H9 (cell line): ENCODE measurements around the gene PLA2G2F. TPM values are rescaled to one million over a fixed set of nuclear protein-coding genes. Genes with fewer than 3 reads are reported as not detected.

Experiments used
- DNase-seq: peaks from one replicate; pipeline ENCODE4 v3.0.0-alpha.2; 2017
- H2AFZ ChIP-seq: one replicate; pipeline ENCODE4 v1.6.1; 2013; ENCODE audit warnings: mild to moderate bottlenecking, low read length, control low read depth, moderate library complexity
- H2AK5ac ChIP-seq: 2 replicates; pipeline ENCODE4 v1.6.1; 2013; ENCODE audit warnings: low read length, control low read depth, mixed read lengths; ENCODE audit not compliant: insufficient read length
- H2BK120ac ChIP-seq: one replicate; pipeline ENCODE4 v1.6.1; 2013; ENCODE audit warnings: low read depth, mild to moderate bottlenecking, low read length, control low read depth, inconsistent platforms; ENCODE audit not compliant: poor library complexity, severe bottlenecking
- H2BK12ac ChIP-seq: 2 replicates; pipeline ENCODE4 v1.6.1; 2013; ENCODE audit warnings: low read length, control low read depth, mixed read lengths, low read depth; ENCODE audit not compliant: insufficient read length
- H2BK15ac ChIP-seq: 2 replicates; pipeline ENCODE4 v1.6.1; 2013; ENCODE audit warnings: low read depth, low read length, control low read depth
- H2BK20ac ChIP-seq: one replicate; pipeline ENCODE4 v1.6.1; 2013; ENCODE audit warnings: low read depth, mild to moderate bottlenecking, low read length, control low read depth, inconsistent platforms; ENCODE audit not compliant: poor library complexity, severe bottlenecking
- H2BK5ac ChIP-seq: 2 replicates; pipeline ENCODE4 v1.6.1; 2013; ENCODE audit warnings: low read length, control low read depth, mixed read lengths; ENCODE audit not compliant: insufficient read length
- H3K14ac ChIP-seq: 2 replicates; pipeline ENCODE4 v1.6.1; 2013; ENCODE audit warnings: low read length, control low read depth; ENCODE audit not compliant: insufficient read depth
- H3K18ac ChIP-seq: 2 replicates; pipeline ENCODE4 v1.6.1; 2013; ENCODE audit warnings: low read depth, mild to moderate bottlenecking, mixed read lengths, low read length, control low read depth; ENCODE audit not compliant: insufficient read length
- H3K23ac ChIP-seq: 2 replicates; pipeline ENCODE4 v1.6.1; 2013; ENCODE audit warnings: low read length, control low read depth, mixed read lengths, low read depth; ENCODE audit not compliant: insufficient read length
- H3K23me2 ChIP-seq: 2 replicates; pipeline ENCODE4 v1.6.1; 2013; ENCODE audit warnings: low read depth, mild to moderate bottlenecking, mixed read lengths, low read length, control low read depth; ENCODE audit not compliant: insufficient read length, poor library complexity, severe bottlenecking
- H3K27ac ChIP-seq: 2 replicates; pipeline ENCODE4 v1.5.1; 2013; ENCODE audit warnings: low read length, control low read depth, mixed read lengths, low read depth; ENCODE audit not compliant: insufficient read length
- H3K27me3 ChIP-seq: 2 replicates; pipeline ENCODE4 v1.6.1; 2013; ENCODE audit warnings: low read length, control low read depth, inconsistent platforms; ENCODE audit not compliant: insufficient read depth
- H3K4ac ChIP-seq: 2 replicates; pipeline ENCODE4 v1.6.1; 2013; ENCODE audit warnings: low read depth, mild to moderate bottlenecking, control low read depth, inconsistent platforms, low read length, moderate library complexity
- H3K4me1 ChIP-seq: 2 replicates; pipeline ENCODE4 v1.6.1; 2013; ENCODE audit warnings: low read length, control low read depth, inconsistent platforms; ENCODE audit not compliant: insufficient read depth
- H3K4me2 ChIP-seq: 2 replicates; pipeline ENCODE4 v1.6.1; 2013; ENCODE audit warnings: low read length, control low read depth, mixed read lengths; ENCODE audit not compliant: insufficient read length, insufficient read depth
- H3K56ac ChIP-seq: 2 replicates; pipeline ENCODE4 v1.6.1; 2013; ENCODE audit warnings: low read depth, mild to moderate bottlenecking, mixed read lengths, low read length, control low read depth; ENCODE audit not compliant: insufficient read length
- H3K79me1 ChIP-seq: 2 replicates; pipeline ENCODE4 v1.6.1; 2013; ENCODE audit warnings: low read depth, mild to moderate bottlenecking, moderate library complexity, low read length, control low read depth, inconsistent platforms; ENCODE audit not compliant: insufficient read depth, poor library complexity, severe bottlenecking
- H3K79me2 ChIP-seq: 2 replicates; pipeline ENCODE4 v1.6.1; 2013; ENCODE audit warnings: low read length, control low read depth, inconsistent platforms; ENCODE audit not compliant: insufficient read depth
- H3K9ac ChIP-seq: 2 replicates; pipeline ENCODE4 v1.6.1; 2013; ENCODE audit warnings: low read length, control low read depth, mixed read lengths; ENCODE audit not compliant: insufficient read length; ENCODE audit errors: extremely low read depth
- H3K9me3 ChIP-seq: one replicate; pipeline ENCODE4 v1.6.1; 2013; ENCODE audit warnings: low read depth, low read length, inconsistent platforms; ENCODE audit not compliant: control insufficient read depth
- H3T11ph ChIP-seq: one replicate; pipeline ENCODE4 v1.6.1; 2013; ENCODE audit warnings: mild to moderate bottlenecking, low read length, control low read depth, inconsistent platforms
- H4K20me1 ChIP-seq: one replicate; pipeline ENCODE4 v1.6.1; 2013; ENCODE audit not compliant: control insufficient read depth, insufficient read length, insufficient read depth
- H4K5ac ChIP-seq: 2 replicates; pipeline ENCODE4 v1.6.1; 2013; ENCODE audit warnings: low read depth, mild to moderate bottlenecking, mixed read lengths, low read length, control low read depth; ENCODE audit not compliant: insufficient read length
- H4K8ac ChIP-seq: replicated peaks from 2 replicates; pipeline ENCODE4 v1.6.1; 2013; ENCODE audit warnings: low read length, control low read depth, mixed read lengths, low read depth; ENCODE audit not compliant: insufficient read length
- H4K91ac ChIP-seq: 2 replicates; pipeline ENCODE4 v1.6.1; 2013; ENCODE audit warnings: low read depth, mild to moderate bottlenecking, moderate library complexity, mixed read lengths, low read length, control low read depth; ENCODE audit not compliant: insufficient read length
- H3K27ac Mint-ChIP-seq, 3 experiments: 2 replicates in 2 of 3; 3 replicates in 1 of 3; pipeline ENCODE4 v1.8.0; 2020 to 2021; ENCODE audit warnings: mixed read lengths in 3 of 3, mild to moderate bottlenecking in 1 of 3, moderate library complexity in 1 of 3
- H3K27me3 Mint-ChIP-seq: 2 replicates; pipeline ENCODE4 v1.8.0; 2021; ENCODE audit warnings: low read depth, mild to moderate bottlenecking, moderate library complexity, mixed read lengths
- H3K36me3 Mint-ChIP-seq, 3 experiments: 2 replicates in 2 of 3; 3 replicates in 1 of 3; pipeline ENCODE4 v1.8.0; 2020 to 2021; ENCODE audit warnings: low read depth in 3 of 3, mixed read lengths in 3 of 3; ENCODE audit not compliant: insufficient read depth in 1 of 3
- H3K4me1 Mint-ChIP-seq, 2 experiments: 2 replicates each; pipeline ENCODE4 v1.8.0; 2020; ENCODE audit warnings: mixed read lengths in 2 of 2
- H3K4me3 Mint-ChIP-seq, 2 experiments: 2 replicates in 1 of 2; 3 replicates in 1 of 2; pipeline ENCODE4 v1.8.0; 2020 to 2021; ENCODE audit warnings: mild to moderate bottlenecking in 2 of 2, mixed read lengths in 2 of 2, moderate library complexity in 1 of 2
- H3K9me3 Mint-ChIP-seq, 2 experiments: 2 replicates in 1 of 2; 3 replicates in 1 of 2; pipeline ENCODE4 v1.8.0; 2020; ENCODE audit warnings: mild to moderate bottlenecking in 2 of 2, mixed read lengths in 2 of 2, moderate library complexity in 1 of 2
- WGBS: extraction: QIAGEN DNeasy Blood & Tissue Kit; methylation state at CpG from one replicate; pipeline ENCODE4 v1.1.7; 2013; ENCODE audit warnings: missing lambda C conversion rate, low lambda C conversion rate, mixed read lengths; ENCODE audit not compliant: insufficient read length; ENCODE audit errors: extremely low coverage; 5-methylcytosine and 5-hydroxymethylcytosine counted together
- total RNA-seq: library from RNA; stranded (reverse); gene quantifications from 2 replicates; pipeline ENCODE4 v1.2.1, GENCODE V29; 2021
- TF ChIP-seq, protein P1 (sequence below): fragments of 200-600 bp; sonication (generic); conservative IDR thresholded peaks from 3 replicates; pipeline ENCODE4 v1.8.0; 2021; ENCODE audit warnings: antibody characterized with exemption, mild to moderate bottlenecking

The PLA2G2F gene
- total RNA-seq, 1 experiment from 2014 or later: not detected

DNA sequence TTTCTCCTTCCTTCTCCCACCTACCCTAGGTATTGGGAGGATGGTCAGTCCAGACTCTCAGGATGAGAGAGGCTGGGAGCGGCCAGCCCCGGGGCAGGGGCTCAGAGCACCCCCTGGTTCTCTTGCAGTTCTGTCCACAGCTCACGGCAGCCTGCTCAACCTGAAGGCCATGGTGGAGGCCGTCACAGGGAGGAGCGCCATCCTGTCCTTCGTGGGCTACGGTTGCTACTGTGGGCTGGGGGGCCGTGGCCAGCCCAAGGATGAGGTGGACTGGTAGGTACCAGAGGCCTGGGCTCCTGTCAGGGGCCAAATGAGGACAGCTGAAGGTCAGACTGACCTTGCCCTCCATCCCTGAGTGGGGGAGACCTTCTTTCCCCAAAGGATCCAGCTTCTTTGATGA lies 4.2 kb downstream of the PLA2G2F start:
- Histone ChIP-seq H3K9me3 (no peaks in the 10 kb centered on the region), H3K79me1 (no peaks in the 10 kb centered on the region), H3K79me2 (no peaks in the 10 kb centered on the region), H3K4me2 (no peak overlapping the region), H4K20me1 (no peaks in the 10 kb centered on the region), H2BK15ac (no peak overlapping the region), H4K5ac (no peak overlapping the region), H3K14ac (no peak overlapping the region), H3K9ac (no peak overlapping the region), H3K18ac (no peak overlapping the region), H3K27me3 (no peaks in the 10 kb centered on the region), H2BK120ac (no peak overlapping the region), H3K4ac (no peak overlapping the region), H3K4me1 (no peaks in the 10 kb centered on the region), H2AFZ (no peak overlapping the region), H3K23me2 (no peaks in the 10 kb centered on the region), H4K8ac (no peak overlapping the region), H2AK5ac (no peak overlapping the region), H3T11ph (no peak overlapping the region), H3K23ac (no peak overlapping the region), H3K27ac (no peak overlapping the region), H4K91ac (no peak overlapping the region), H2BK12ac (no peak overlapping the region), H3K56ac (no peak overlapping the region), H2BK5ac (no peak overlapping the region), H2BK20ac (no peak overlapping the region)
- Mint-ChIP-seq H3K9me3 (no peaks in the 10 kb centered on the region; a peak in 1 of 5 replicates), H3K27ac (no peak overlapping the region; a peak in 1 of 7 replicates), H3K27me3 (peaks cover 2% of the 10 kb centered on the region; the same call in 1 of the 2 replicates), H3K36me3 (no peaks in the 10 kb centered on the region), H3K4me1 (peaks cover 4 to 20% of the 10 kb centered on the region in 2 experiments), H3K4me3 (no peak overlapping the region)
- TF ChIP-seq, protein P1, sequence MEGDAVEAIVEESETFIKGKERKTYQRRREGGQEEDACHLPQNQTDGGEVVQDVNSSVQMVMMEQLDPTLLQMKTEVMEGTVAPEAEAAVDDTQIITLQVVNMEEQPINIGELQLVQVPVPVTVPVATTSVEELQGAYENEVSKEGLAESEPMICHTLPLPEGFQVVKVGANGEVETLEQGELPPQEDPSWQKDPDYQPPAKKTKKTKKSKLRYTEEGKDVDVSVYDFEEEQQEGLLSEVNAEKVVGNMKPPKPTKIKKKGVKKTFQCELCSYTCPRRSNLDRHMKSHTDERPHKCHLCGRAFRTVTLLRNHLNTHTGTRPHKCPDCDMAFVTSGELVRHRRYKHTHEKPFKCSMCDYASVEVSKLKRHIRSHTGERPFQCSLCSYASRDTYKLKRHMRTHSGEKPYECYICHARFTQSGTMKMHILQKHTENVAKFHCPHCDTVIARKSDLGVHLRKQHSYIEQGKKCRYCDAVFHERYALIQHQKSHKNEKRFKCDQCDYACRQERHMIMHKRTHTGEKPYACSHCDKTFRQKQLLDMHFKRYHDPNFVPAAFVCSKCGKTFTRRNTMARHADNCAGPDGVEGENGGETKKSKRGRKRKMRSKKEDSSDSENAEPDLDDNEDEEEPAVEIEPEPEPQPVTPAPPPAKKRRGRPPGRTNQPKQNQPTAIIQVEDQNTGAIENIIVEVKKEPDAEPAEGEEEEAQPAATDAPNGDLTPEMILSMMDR: no peak
- DNase-seq: no peak
- no CpG with 5 or more reads among the region's 8 CpGs for WGBS
